Measurements from ENCODE around the gene PIK3R4.

PIK3R4 gene

DNA sequence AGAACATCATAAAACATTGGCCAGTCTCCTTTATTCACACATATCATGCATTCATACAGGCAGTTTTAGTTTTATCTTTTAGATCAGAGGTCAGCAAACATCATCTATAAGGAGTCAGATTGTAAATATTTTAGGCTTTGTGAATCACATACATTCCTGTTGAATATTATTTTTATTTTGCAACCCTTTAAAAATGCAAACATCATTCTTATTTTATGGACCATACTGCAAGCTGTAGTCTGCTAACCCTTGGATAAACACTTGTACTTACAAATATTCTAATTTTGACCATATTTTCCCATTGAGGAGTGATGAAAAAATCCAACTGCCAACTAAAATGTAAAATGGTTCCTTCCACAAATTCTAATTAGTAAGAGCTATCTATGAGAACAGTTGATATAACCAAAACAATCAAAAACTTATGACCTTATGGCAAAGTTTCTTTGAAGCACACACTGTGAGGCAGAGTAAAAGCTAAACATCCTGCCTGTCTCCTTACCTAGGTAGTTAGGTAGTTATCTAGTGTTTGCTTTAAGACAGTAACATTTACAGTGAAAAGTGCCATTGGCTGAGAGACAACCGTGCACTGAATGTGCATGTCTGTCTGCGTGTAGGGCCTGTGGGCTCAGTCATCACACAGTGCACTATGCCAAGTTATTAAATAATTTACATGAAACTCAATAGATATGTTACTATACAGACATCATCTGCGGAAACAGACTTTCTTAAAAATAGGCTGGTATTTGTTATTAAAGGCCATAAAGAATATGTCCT is 57.7 kb downstream of the PIK3R4 start:
- Histone ChIP-seq H3K36me3 (ENCODE audit: insufficient read depth, low read length) (peaks cover 10% of the 10 kb centered on the region), H3K9me3 (ENCODE audit: control insufficient read depth, insufficient read depth, low read length) (no peaks in the 10 kb centered on the region), H3K4me1 (ENCODE audit: insufficient read depth, low read length) (no peaks in the 10 kb centered on the region), H3K9ac (ENCODE audit: low read depth, low read length) (no peak overlapping the region)

DNA sequence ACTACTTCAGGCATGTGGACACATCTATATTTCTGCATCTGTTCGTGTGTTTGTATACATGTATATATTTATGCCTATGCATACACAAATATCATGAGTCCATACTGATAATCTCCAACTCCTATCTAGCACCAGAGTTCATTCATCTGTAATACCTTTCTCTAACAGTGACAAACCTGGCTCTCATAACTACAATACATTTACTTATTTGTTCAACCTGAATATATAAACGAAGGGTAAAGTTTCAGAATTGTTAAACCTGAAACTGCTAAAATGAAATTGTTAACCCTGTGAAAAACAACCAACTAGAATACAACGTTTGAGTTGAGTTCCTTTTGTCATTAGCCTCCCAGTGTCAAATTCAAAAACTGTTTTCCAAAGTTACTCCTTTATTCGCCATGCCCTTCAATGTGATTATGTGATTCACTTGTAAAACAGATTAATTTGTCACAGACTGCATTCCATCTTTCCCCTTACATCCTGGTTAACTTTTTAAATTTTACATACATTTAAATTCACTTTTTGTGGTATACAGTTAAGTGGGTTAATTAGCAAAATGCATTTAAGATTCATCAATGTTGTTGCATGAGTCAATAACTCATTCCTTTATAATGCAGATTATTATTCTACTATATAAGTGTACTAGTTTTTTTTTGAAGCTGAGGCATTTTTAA is 58.5 kb downstream of the PIK3R4 start:
- peaks cover 10% of the 10 kb centered on the region for H3K36me3 ChIP-seq (ENCODE audit: insufficient read depth, low read length)

DNA sequence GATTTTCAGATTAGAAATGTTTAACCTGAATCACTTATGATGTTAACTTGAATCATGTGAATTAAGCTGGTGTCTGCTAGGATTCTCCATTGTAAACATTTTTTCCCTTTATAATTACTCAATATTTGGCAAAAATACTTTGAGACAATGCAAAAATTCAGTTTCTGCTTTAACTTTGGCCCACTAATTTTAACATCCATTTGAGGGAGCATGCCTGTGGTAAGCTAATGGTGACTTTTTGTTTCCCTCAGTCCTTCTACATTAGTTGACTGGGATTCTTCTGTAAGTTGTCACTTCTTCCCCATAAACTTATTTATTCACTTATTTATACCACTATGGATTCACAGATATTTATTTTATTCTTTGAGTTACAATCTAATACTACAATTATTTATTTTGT is 59.3 kb downstream of the PIK3R4 start:
- no peaks in the 10 kb centered on the region for H3K4me1 ChIP-seq (ENCODE audit: insufficient read depth, low read length)
- H3K36me3 ChIP-seq (ENCODE audit: insufficient read depth, low read length) = peaks cover 10% of the 10 kb centered on the region
- no peaks in the 10 kb centered on the region for H3K9me3 ChIP-seq (ENCODE audit: control insufficient read depth, insufficient read depth, low read length)
- H3K9ac ChIP-seq (ENCODE audit: low read depth, low read length) = no peak overlapping the region

More for the DNA sequence above, 58.5 kb downstream of the PIK3R4 start:
- no peaks in the 10 kb centered on the region for H3K9me3 ChIP-seq (ENCODE audit: control insufficient read depth, insufficient read depth, low read length)
- no peak overlapping the region for H3K9ac ChIP-seq (ENCODE audit: low read depth, low read length)
- H3K4me1 ChIP-seq (ENCODE audit: insufficient read depth, low read length) = no peaks in the 10 kb centered on the region

DNA sequence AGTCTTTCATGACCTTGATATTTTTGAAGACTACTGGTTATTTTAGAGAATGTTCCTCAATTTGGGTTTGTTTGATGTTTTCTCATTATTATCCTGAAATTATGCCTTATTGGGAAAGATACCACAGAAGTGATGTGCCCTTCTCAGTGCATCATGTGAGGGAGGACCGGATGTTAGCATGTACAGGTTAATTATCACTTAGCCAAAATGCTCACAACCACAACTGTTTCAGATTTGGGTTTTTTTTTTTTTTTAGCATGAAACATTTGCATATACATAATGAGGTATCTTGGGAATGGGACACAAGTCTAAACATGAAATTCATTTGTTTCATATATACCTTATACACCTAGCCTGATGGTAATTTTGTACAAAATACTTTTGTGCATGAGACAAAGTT is 59.8 kb downstream of the PIK3R4 start:
- H3K9ac ChIP-seq (ENCODE audit: low read depth, low read length) = no peak overlapping the region
- H3K9me3 ChIP-seq (ENCODE audit: control insufficient read depth, insufficient read depth, low read length) = no peaks in the 10 kb centered on the region
- H3K36me3 ChIP-seq (ENCODE audit: insufficient read depth, low read length) = peaks cover 10% of the 10 kb centered on the region

DNA sequence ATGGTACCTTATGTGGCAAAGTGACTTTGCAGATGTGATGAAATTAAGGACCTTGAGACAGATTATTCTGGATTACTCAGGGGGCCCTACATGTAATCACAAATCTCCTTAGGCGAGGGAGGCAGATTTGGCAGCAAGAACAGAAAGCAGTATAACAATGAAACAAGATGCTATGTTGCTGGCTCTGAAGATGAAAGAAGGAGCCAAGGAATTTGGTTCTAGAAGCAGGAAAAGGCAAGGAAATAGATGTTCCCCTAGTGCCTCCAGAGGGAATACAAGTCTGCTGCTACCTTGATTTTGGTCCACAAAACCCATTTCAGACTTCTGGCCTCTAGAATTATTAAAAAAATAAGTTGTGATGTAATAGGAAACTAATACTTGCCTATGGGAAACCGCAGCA is 64.5 kb downstream of the PIK3R4 start:
- Histone ChIP-seq H3K9ac (ENCODE audit: low read depth, low read length) (no peak overlapping the region), H3K4me1 (ENCODE audit: insufficient read depth, low read length) (no peaks in the 10 kb centered on the region), H3K9me3 (ENCODE audit: control insufficient read depth, insufficient read depth, low read length) (no peaks in the 10 kb centered on the region), H3K36me3 (ENCODE audit: insufficient read depth, low read length) (peaks cover 2% of the 10 kb centered on the region)

More for the DNA sequence above, 59.8 kb downstream of the PIK3R4 start:
- H3K4me1 ChIP-seq (ENCODE audit: insufficient read depth, low read length) = no peaks in the 10 kb centered on the region

DNA sequence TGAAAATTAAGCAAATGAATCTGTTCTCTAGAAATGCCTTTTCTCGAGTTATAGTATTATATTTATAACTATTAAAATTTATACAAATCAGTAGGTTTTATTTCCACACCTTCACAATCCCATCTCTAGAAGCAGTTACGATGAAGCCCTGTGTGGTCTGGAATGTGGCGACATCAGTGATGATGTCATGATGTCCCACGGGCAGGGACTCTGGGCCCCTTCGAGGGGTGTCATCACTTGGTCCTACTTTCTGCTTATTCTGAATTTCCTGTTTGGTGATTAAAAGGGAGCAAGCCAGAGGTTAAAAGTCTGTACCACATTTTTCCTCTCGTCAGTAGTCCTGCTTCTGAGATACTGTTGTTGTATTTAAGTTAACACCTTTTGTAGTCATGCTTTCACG is 67.4 kb downstream of the PIK3R4 start:
- Histone ChIP-seq H3K4me1 (ENCODE audit: insufficient read depth, low read length) (no peaks in the 10 kb centered on the region), H3K9ac (ENCODE audit: low read depth, low read length) (no peak overlapping the region), H3K9me3 (ENCODE audit: control insufficient read depth, insufficient read depth, low read length) (no peaks in the 10 kb centered on the region), H3K36me3 (ENCODE audit: insufficient read depth, low read length) (peaks cover 2% of the 10 kb centered on the region)

DNA sequence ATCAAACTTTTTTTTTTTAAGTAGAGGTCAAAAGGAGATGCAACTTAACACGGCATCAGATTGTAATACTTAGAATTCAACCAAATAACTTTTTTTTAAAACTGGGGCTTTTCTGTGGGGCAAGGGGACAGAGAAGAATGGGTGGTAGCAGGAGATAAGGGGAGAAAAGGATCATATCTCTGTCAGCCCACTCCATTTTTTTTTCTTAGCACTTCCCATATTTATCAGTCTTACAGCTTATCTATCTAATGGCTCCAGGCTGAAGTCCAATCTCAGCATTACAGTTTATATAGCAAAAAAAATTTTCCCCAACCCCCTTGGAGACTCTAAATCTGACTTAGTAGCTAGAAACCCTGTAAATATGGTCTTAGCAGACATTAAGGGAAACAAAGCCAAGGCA is 69.3 kb downstream of the PIK3R4 start:
- peaks cover 2% of the 10 kb centered on the region for H3K36me3 ChIP-seq (ENCODE audit: insufficient read depth, low read length)
- H3K4me1 ChIP-seq (ENCODE audit: insufficient read depth, low read length) = no peaks in the 10 kb centered on the region
- no peaks in the 10 kb centered on the region for H3K9me3 ChIP-seq (ENCODE audit: control insufficient read depth, insufficient read depth, low read length)
- no peak overlapping the region for H3K9ac ChIP-seq (ENCODE audit: low read depth, low read length)

DNA sequence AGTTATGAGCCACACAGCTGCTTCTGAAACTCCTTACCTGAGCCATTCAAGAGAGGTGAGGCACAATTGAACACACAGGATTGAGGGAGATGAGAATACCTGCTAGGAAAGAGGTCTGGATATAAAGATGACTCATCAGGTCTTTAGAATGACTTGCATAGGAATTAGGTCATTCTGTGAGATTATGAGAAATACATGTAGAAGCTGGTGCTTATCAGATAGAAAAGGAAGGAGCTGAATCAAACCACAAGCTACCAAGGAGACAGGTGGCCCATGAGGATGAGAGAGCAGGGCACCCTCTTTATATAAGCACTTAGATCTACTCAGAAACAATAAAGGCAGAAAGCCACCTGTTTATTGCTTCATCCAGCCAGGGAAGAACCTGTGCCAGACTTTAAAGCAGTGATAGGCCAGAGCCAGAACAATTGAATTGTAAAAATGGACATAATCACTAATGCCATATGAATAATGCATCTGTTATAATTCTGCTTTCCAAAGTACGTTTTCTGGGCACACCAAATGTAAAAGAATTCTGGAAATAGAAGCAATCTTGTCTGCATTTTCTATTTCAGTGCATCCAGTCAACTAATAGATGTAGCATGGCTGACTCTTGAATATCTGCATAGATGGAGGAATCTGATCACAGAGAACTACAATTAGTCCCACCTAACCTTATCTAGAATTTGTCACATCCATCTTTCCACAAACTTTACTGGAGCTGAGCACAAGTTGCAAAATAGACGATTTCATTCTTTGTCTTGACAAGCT is 74.9 kb downstream of the PIK3R4 start:
- Histone ChIP-seq H3K36me3 (ENCODE audit: insufficient read depth, low read length) (no peaks in the 10 kb centered on the region), H3K4me1 (ENCODE audit: insufficient read depth, low read length) (no peaks in the 10 kb centered on the region), H3K9ac (ENCODE audit: low read depth, low read length) (no peak overlapping the region), H3K9me3 (ENCODE audit: control insufficient read depth, insufficient read depth, low read length) (no peaks in the 10 kb centered on the region)

DNA sequence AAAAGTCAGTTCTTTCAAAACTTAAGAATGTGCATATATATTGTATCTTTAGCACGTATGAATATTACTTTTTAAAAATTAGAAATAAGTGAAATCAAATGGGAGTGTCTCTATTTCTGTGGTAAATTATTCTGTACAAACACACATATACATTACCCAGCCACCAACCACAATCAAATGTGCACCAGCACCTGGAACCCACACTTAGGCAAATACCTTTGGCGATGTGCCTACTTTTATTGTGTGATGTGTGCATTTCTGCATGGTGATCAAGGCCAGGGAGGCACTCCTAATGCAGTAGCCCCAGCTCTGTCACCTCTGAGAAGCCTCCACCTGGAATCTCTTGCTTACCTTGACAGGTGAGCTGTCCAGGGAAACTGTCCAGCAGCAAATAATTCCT is 76.9 kb downstream of the PIK3R4 start:
- Histone ChIP-seq H3K9ac (ENCODE audit: low read depth, low read length) (no peak overlapping the region), H3K4me1 (ENCODE audit: insufficient read depth, low read length) (no peaks in the 10 kb centered on the region), H3K36me3 (ENCODE audit: insufficient read depth, low read length) (no peaks in the 10 kb centered on the region), H3K9me3 (ENCODE audit: control insufficient read depth, insufficient read depth, low read length) (no peaks in the 10 kb centered on the region)

DNA sequence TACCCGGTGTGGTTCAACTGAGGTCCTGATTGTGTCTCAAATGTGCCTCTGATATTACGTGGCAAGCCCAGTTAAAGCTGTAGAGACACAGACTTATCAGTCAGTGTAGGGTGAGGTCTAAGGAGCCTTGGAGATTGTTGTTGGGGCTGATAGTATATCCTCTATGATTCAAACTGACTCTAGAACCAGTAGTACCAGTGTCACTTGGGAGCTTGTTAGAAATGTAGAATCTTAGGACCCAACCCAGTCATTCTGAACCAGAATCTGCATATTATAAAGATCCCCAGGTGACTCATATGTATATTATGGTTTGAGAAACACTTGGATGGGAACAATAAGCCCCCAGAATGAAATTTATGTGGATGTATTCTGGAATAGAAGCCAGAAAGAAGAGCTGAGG is 83.5 kb downstream of the PIK3R4 start:
- H3K4me1 ChIP-seq (ENCODE audit: insufficient read depth, low read length) = no peaks in the 10 kb centered on the region
- no peaks in the 10 kb centered on the region for H3K9me3 ChIP-seq (ENCODE audit: control insufficient read depth, insufficient read depth, low read length)
- H3K36me3 ChIP-seq (ENCODE audit: insufficient read depth, low read length) = no peaks in the 10 kb centered on the region
- no peak overlapping the region for H3K9ac ChIP-seq (ENCODE audit: low read depth, low read length)

DNA sequence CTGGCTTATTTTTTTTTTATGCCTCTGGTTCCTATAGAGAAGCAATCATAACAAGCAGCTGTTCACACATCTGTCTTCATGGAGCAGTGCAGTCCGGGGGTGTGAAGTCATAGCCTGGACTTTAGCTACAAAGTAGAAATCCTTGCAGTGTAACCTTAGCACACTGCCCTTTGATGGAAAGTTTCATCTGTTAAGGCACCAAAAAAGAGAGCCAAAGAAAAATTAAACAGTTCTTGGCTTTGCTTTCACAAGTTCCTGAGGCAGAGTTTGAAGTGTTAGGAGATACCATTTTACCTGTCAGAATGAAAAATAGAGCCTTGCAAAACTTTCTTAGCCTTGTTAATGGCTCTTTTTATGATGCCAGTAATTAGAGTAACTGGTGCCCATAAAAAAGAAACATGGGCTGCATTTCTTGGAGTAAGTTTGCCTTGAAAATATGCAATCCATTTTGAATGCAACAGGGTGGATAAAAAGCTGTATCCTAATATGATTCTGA is 84.1 kb downstream of the PIK3R4 start:
- Histone ChIP-seq H3K9me3 (ENCODE audit: control insufficient read depth, insufficient read depth, low read length) (no peaks in the 10 kb centered on the region), H3K36me3 (ENCODE audit: insufficient read depth, low read length) (no peaks in the 10 kb centered on the region), H3K9ac (ENCODE audit: low read depth, low read length) (no peak overlapping the region), H3K4me1 (ENCODE audit: insufficient read depth, low read length) (no peaks in the 10 kb centered on the region)

DNA sequence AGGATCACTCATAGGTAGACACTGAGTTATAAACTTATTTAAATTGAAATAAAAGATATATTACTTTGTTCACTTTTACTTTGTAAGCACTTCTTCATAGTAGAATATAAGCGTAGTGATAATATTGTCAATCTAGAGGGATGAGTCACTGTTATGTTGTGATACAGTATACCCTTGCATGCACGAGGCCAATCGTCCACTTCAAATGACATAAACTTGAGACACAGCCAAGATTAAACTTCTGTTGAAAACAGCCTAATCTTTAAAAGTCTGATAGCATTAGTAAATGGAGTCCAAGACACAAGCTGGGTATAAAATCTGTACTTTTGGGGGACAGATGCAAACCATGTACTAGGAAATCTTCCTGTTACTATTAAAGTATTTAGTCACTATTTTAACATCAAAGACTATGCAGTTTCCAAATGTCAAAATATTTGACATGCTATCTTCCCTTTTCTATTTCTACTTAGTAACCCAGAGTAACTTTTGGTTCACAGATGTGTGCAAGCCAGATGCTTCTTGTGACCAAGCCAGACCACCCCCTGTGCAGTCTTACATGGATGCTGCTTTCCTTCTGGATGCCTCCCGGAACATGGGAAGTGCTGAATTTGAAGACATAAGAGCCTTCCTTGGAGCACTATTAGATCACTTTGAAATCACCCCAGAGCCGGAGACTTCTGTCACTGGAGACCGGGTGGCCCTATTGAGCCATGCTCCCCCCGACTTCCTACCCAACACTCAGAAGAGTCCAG is 85.3 kb downstream of the PIK3R4 start:
- no peaks in the 10 kb centered on the region for H3K36me3 ChIP-seq (ENCODE audit: insufficient read depth, low read length)
- no peak overlapping the region for H3K9ac ChIP-seq (ENCODE audit: low read depth, low read length)
- H3K4me1 ChIP-seq (ENCODE audit: insufficient read depth, low read length) = no peaks in the 10 kb centered on the region
- H3K9me3 ChIP-seq (ENCODE audit: control insufficient read depth, insufficient read depth, low read length) = no peaks in the 10 kb centered on the region

DNA sequence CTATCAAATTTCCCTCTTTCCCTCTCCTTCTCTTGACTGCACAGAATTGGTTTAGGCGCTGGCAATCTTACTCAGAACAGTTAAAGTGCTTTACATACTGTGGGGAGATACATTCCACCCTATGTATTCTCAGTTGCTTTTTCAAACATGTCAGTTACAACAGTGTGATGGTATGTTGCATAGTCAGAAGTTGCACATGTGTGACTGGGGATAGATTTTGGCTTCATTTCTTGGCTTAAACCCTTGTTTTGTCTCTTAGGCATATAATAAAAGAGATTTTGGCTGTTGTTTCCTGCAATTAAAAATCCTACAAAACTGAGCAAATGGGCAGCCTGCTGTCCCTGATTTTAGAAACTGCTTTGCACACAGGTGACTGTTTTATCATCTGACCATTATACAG is 86.7 kb downstream of the PIK3R4 start:
- no peaks in the 10 kb centered on the region for H3K4me1 ChIP-seq (ENCODE audit: insufficient read depth, low read length)
- H3K9me3 ChIP-seq (ENCODE audit: control insufficient read depth, insufficient read depth, low read length) = no peaks in the 10 kb centered on the region
- no peaks in the 10 kb centered on the region for H3K36me3 ChIP-seq (ENCODE audit: insufficient read depth, low read length)
- no peak overlapping the region for H3K9ac ChIP-seq (ENCODE audit: low read depth, low read length)

DNA sequence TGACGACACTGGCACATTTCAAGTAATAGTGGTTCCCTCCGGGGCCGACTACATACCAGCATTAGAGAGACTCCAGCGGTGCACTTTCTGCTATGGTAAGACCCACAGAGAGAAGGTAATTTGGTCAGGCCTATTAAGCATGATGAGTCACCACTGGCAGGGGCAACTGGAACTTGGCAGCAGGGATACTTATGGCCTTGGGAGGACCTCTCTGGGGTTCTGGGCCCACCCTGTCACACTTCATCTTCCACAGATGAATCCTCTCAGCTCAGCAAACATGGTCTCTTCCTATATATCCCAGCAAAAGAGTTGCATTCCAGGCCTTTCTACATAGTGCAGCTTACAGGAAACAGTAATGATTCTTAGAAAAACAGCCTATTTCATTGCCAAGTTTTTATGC is 88.0 kb downstream of the PIK3R4 start:
- Histone ChIP-seq H3K9ac (ENCODE audit: low read depth, low read length) (no peak overlapping the region), H3K36me3 (ENCODE audit: insufficient read depth, low read length) (no peaks in the 10 kb centered on the region), H3K9me3 (ENCODE audit: control insufficient read depth, insufficient read depth, low read length) (no peaks in the 10 kb centered on the region), H3K4me1 (ENCODE audit: insufficient read depth, low read length) (no peaks in the 10 kb centered on the region)
